Measurements from ENCODE around the gene PTRHD1.
A peak's percentile ranks its signal among the peaks of the same experiment; 100 is the strongest.

PTRHD1 gene

GRCh38 chr2:24830786-24831185 lies 37.6 kb upstream of the PTRHD1 start:
- DNase-seq (ENCODE audit: insufficient read length, low spot score) = no peak
- FAIRE-seq = no peak

- DNase-seq (ENCODE audit: insufficient read length, low spot score) (no peak), FAIRE-seq (no peak)
These were observed 37.2 kb upstream of the PTRHD1 start for GRCh38 chr2:24830351-24830750.

DNA sequence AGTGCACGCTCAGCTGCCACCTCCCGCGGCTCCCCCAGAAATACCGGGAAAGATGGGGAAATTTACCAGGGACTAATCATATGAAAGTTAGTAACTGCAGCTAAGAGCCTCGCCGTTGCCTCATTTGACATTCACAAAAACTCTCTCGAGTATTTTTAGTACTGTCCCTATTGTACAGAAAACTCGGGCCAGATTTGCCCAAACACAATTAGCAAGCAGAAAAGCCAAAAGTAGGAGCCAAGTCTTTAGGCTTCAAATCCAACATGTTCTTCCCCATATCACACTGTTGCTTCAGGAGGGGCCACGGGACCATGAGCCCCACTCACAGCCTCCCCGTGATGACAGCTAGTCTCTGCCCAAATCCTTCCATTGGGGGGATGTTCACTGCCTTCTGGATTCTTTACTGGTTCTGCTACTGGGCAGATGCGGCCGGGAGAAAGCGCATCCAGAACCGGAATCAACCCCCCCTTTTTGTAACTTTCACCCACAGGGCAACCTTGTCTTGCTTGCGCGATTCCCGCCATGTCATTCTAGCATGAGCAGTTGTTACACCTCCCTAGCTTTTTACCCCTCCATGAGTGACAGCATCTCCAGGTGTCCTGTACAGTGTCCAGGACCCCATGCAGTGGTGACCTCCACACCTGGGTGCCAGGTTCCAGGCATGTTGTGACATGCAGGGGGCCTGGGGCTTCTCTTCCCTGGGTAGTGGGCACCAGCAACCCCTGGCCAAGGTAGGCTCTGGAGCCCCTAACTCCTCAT lies 35.2 kb upstream of the PTRHD1 start:
- FAIRE-seq = no peak
- no peak for DNase-seq (ENCODE audit: insufficient read length, low spot score)

DNA sequence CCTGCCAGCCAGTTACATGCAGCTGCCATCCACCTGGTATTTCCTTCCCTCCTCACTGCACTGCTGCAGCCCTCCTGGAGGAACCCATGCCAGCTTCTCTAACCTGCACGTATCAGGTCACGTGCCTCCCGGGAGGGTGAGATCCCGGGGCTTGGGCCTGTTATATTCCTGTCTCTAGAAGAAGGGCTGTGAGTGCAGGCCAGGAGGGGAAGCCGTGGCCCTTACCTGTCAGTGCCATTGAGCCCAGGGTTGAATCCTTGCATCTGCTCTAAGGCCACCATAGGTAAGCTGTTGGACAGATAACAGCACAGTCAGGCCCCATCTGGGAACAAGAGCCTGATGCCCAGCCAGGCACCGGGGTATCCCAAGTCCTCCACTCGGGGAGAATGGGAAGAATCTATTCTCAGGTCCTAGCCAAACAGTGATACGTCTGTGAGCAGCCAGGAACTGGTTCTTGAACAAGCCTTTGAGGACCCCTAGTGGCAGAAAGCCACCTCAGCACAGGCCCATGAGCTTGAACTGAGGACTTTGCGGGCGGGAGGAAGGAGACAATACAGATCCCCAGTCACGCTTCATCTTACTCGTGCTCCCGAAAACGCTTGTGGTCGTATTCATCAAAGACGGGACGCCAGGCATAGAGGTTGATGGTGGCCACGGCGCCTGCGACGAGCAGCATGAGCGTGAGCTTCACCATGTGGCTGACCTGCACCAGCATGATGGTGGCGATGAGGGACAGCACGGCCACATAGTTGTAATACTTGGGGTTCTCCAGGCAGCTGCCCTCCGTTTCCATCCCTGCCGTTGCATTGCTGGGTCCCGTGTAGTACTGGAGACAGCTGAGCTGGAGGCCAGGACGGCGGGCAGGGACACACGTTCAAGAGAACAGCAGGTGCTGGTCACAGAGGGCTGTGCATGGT lies 34.4 kb upstream of the PTRHD1 start:
- DNase-seq (ENCODE audit: insufficient read length, low spot score) (peak; percentile 93), FAIRE-seq (peak; percentile 94)

GRCh38 chr2:24826773-24827145 lies 33.6 kb upstream of the PTRHD1 start:
- FAIRE-seq (no peak), DNase-seq (ENCODE audit: insufficient read length, low spot score) (no peak)

GRCh38 chr2:24825883-24826772 lies 32.9 kb upstream of the PTRHD1 start:
- no peak for DNase-seq (ENCODE audit: insufficient read length, low spot score)
- FAIRE-seq = no peak

DNA sequence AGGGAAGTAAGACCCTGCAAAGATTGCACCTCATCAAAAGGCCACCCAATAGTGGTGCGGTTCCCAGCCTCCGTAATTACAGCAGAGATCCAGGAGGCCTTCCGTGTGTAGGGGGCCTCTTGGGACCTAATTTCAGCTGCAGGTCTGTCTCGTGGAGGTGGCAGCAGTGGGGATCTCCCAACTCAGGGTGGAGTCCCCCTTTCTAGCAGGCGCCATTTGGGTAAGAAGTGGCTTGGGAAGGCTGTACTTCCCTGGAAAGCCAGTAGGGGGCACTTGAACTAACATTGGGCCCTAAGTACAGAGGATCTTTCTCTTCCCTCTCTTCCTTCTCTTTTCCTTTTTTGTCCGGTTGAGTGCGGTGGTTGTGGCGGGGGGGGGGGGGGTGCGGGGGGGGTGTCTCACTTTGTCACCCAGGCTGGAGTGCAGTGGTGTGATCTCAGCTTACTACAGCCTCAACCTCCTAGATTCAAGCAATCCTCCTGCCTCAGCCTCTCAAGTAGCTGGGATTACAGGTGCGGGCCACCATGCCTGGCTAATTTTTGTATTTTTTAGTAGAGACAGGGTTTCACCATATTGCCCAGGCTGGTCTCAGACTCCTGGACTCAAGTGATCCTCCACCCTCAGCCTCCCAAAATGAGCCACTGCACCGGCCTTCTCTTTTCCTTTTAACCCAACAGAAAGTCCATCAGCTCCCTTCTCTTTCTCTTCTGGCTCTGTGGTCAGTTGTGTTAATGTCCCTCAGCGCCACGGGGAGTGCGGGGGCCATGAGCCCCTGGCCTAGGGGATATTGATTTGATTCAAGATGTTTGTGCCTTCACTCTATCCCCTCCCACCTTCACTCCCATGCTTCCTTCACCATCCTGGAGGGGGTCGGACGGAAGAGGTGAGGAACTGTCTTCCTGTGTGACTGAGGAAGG lies 32.0 kb upstream of the PTRHD1 start:
- FAIRE-seq = peak; percentile 47
- no peak for DNase-seq (ENCODE audit: insufficient read length, low spot score)

DNA sequence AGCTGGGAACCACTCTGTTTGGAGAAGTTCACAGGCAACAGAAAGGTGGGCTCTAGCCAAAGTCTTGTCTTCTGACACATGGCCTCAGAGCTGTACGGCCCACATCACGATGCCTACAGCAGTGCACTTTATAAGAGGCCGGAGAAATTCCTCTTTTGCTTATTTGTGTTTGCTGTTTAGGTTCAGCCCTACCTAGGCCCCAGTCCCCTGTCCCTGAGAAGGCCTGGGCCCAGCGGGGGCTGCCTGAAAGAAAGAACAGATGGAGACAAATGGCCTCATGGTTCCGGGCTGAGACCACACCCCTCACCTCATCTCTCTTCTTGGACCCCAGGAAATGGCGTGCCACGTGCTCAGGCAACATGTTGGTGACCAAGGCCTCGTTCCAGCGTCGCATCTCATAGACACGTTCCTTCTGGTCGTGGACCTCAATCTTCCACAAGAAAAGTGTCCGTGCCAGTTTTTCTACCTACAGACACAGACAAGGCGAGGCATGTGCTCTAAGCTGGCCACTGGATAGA lies 30.9 kb upstream of the PTRHD1 start:
- FAIRE-seq (no peak), DNase-seq (ENCODE audit: insufficient read length, low spot score) (no peak)

DNA sequence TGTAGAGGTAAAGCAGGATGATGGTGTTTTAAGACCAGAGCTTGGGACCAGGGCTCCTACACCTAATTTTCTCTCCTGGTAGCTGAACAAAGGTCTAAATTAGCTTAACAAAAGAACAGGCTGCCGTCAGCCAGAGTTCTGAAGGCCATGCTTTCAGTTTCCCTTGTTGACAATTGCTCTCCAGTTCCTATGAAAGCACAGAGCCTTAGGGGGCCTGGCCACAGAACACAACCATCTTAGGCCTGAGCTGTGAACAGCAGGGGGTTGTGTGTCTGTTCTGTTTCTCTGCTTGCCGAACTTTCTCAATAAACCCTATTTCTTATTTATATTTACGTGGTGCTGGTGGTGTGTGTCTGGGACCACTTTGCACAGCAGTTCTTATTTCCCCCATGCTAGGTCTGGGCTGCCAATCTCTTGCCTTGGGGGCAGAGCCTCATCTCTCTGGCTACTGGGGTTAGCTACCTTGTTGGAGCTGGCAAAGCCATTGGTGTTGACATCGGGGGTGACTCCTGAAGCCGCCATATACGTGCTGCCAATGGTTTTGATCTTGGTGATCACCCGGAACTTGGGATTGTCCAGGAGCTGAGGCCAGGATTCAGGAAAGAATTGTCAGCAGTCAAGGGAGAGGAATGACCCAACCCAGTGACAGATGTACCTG lies 29.0 kb upstream of the PTRHD1 start:
- DNase-seq (ENCODE audit: insufficient read length, low spot score) (no peak), FAIRE-seq (no peak)

DNA sequence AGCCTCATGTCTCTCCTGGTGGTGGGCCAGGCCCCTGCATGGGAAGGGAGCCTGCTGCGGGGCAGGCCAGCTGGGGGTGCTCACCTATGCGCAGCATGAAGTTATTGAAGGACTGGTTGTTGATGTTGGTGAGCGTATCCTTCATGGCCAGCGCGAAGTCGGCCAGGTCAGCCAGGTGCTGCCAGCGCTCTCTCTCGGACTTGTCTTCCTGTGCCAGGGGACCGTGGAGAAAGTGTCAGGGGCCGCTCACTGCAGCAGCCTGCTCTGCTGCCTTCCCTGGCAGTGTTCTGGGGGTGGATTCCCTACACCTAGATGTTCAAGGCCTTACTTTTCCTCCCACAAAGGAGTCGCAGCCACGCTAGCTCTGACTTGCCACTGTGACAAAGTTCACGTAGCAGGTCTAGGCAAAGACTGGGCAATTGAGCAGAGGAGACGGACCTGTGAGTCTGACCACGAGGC lies 28.3 kb upstream of the PTRHD1 start:
- FAIRE-seq (no peak), DNase-seq (ENCODE audit: insufficient read length, low spot score) (no peak)

GRCh38 chr2:24820598-24821432 lies 27.6 kb upstream of the PTRHD1 start:
- no peak for DNase-seq (ENCODE audit: insufficient read length, low spot score)
- no peak for FAIRE-seq

DNA sequence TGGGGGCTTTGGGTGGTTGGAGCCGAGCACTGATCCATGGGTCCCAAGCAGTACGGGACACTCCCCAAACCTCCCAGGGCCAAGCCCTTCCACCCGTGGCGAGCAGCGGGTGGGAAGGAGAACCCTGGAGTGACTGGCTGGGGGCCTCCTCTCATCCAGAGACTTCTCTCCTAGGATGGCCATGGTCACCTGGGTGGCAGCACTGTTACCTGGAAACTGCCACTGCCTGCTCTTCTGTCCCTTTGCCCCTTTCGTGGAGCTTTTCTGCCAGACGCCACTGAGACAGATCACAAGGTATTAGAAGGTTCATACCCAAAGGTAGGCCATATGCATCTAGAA lies 27.0 kb upstream of the PTRHD1 start:
- no peak for FAIRE-seq
- DNase-seq (ENCODE audit: insufficient read length, low spot score) = no peak

- DNase-seq (ENCODE audit: insufficient read length, low spot score) = no peak
- FAIRE-seq = no peak
These were observed 26.4 kb upstream of the PTRHD1 start for GRCh38 chr2:24819442-24820174.

GRCh38 chr2:24818721-24819167 lies 25.6 kb upstream of the PTRHD1 start:
- DNase-seq (ENCODE audit: insufficient read length, low spot score) (no peak), FAIRE-seq (no peak)

DNA sequence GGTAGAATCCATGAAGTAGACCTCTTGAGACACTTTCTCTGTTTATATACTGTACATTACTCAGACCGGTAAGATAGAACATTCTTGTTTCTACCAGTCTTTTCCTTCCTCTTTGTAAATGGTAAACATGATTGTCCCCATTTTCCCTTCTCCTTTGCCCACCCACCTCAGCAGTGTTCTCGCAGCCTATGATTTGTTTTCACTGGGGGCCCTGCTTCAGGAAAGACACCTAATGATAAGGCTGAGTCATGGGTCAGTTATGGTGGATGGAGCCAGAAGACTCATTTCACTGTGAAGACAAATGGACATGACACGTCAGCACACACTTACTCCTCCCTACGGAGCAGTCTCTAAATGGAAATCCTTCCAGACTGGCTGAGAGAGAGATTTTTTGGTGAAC lies 23.7 kb upstream of the PTRHD1 start:
- FAIRE-seq (no peak), DNase-seq (ENCODE audit: insufficient read length, low spot score) (no peak)

- DNase-seq (ENCODE audit: insufficient read length, low spot score) (no peak), FAIRE-seq (no peak)
These were observed 23.2 kb upstream of the PTRHD1 start for GRCh38 chr2:24816404-24816803.

- FAIRE-seq = no peak
These were observed 22.0 kb upstream of the PTRHD1 start for GRCh38 chr2:24815171-24815570.

DNA sequence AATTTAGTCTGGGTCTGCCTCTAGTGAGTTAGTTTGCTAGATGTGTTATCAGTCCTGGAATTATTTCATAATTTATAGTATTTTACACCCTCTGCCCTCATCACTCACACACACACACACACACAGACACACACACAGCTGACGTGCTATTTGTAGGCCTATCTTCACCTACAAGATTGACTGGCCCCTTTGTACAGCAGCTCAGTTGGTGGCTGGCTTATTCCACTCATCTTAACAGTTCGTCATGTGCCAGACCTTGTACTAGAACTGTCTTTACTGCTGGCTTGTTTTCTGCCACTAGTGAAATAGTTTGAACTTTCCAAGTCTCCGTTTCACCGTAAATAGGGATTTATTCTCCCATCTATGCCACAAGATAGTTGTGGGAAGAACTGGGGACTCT lies 21.3 kb upstream of the PTRHD1 start:
- FAIRE-seq = no peak

More at GRCh38 chr2:24815171-24815570, 22.0 kb upstream of the PTRHD1 start:
- no peak for DNase-seq (ENCODE audit: insufficient read length, low spot score)

More for the DNA sequence above, 21.3 kb upstream of the PTRHD1 start:
- DNase-seq (ENCODE audit: insufficient read length, low spot score) = no peak
